Endodermal cell (in vitro differentiated cells): ENCODE results near the gene SEC31A. TPM values are rescaled to one million over a fixed set of nuclear protein-coding genes. Genes with fewer than 3 reads are reported as not detected.
"Not testable (repeated sequence)": the region's sequence is repeated elsewhere in the genome, so short reads cannot be mapped to it uniquely, and the experiment has no call there.

ENCODE experiments used
- DNase-seq: peaks from one replicate; pipeline ENCODE4 v3.0.0-alpha.2; 2017
- H3K27ac ChIP-seq: 2 replicates; pipeline ENCODE4 v1.5.1; 2013; ENCODE audit warnings: mild to moderate bottlenecking, low read depth, low read length, moderate library complexity
- H3K27me3 ChIP-seq: 2 replicates; pipeline ENCODE4 v1.6.1; 2013; ENCODE audit warnings: mild to moderate bottlenecking, low read length, moderate library complexity; ENCODE audit not compliant: insufficient read depth, control insufficient read depth, poor library complexity, severe bottlenecking
- H3K36me3 ChIP-seq: 2 replicates; pipeline ENCODE4 v1.7.0; 2013; ENCODE audit warnings: mild to moderate bottlenecking, low read length, moderate library complexity; ENCODE audit not compliant: control insufficient read depth, insufficient read depth
- H3K4me1 ChIP-seq: one replicate; pipeline ENCODE4 v1.7.0; 2013; ENCODE audit warnings: low read length; ENCODE audit not compliant: control insufficient read depth, insufficient read depth
- H3K4me3 ChIP-seq: 2 replicates; pipeline ENCODE4 v1.5.1; 2013; ENCODE audit warnings: mild to moderate bottlenecking, low read length, moderate library complexity
- H3K9ac ChIP-seq: 2 replicates; pipeline ENCODE4 v1.6.1; 2013; ENCODE audit warnings: mild to moderate bottlenecking, low read length, moderate library complexity; ENCODE audit not compliant: poor library complexity, severe bottlenecking; ENCODE audit errors: extremely low read depth
- H3K9me3 ChIP-seq: 2 replicates; pipeline ENCODE4 v1.6.1; 2013; ENCODE audit warnings: mild to moderate bottlenecking, low read length, moderate library complexity; ENCODE audit not compliant: control insufficient read depth
- H3K27ac Mint-ChIP-seq: 2 replicates; pipeline ENCODE4 v1.8.0; 2020; ENCODE audit warnings: mixed read lengths
- H3K27me3 Mint-ChIP-seq: 2 replicates; pipeline ENCODE4 v1.8.0; 2021; ENCODE audit warnings: mild to moderate bottlenecking, mixed read lengths; ENCODE audit not compliant: insufficient read depth
- H3K36me3 Mint-ChIP-seq: 2 replicates; pipeline ENCODE4 v1.8.0; 2020; ENCODE audit warnings: low read depth, mixed read lengths
- H3K4me1 Mint-ChIP-seq: 2 replicates; pipeline ENCODE4 v1.8.0; 2020; ENCODE audit warnings: mixed read lengths
- H3K4me3 Mint-ChIP-seq: 2 replicates; pipeline ENCODE4 v1.8.0; 2020; ENCODE audit warnings: mild to moderate bottlenecking, moderate library complexity, mixed read lengths
- H3K9me3 Mint-ChIP-seq: 2 replicates; pipeline ENCODE4 v1.8.0; 2020; ENCODE audit warnings: mild to moderate bottlenecking, mixed read lengths
- CTCF ChIP-seq: fragments of 200-600 bp; sonication (generic); conservative IDR thresholded peaks from 2 replicates; pipeline ENCODE4 v1.5.0; 2021; ENCODE audit warnings: antibody characterized with exemption, mild to moderate bottlenecking
- WGBS, 2 experiments: methylation state at CpG; one replicate each; pipeline versions ENCODE4 v1.1.5 to v1.1.7; 2013; ENCODE audit warnings: missing lambda C conversion rate in 2 of 2, mixed read lengths in 1 of 2; ENCODE audit not compliant: insufficient coverage in 1 of 2, insufficient read length in 1 of 2; 5-methylcytosine and 5-hydroxymethylcytosine counted together
- total RNA-seq, 2 donors: library from RNA; stranded (reverse); fragmentation: NEBNext Ultra II Directional in 1 of 2; extraction: Animal tissue kit (Norgen Biotek cat#: 25700) in 1 of 2; gene quantifications; 2 replicates in 1 of 2; 3 replicates in 1 of 2; pipeline ENCODE4 v1.2.1, GENCODE V29; 2021

SEC31A gene
- total RNA-seq, 2 donors from 2014 or later = 166 to 182 TPM

GRCh38 chr4:82865592-82865991 is 25.4 kb downstream of the SEC31A start:
- Histone ChIP-seq H3K4me1 (no peaks in the 10 kb centered on the region), H3K9me3 (no peaks in the 10 kb centered on the region), H3K9ac (no peak overlapping the region), H3K36me3 (peaks cover 96% of the 10 kb centered on the region), H3K4me3 (no peak overlapping the region), H3K27me3 (no peaks in the 10 kb centered on the region), H3K27ac (no peak overlapping the region)
- Mint-ChIP-seq H3K36me3 (peaks cover 77% of the 10 kb centered on the region), H3K9me3 (no peaks in the 10 kb centered on the region), H3K27me3 (no peaks in the 10 kb centered on the region), H3K4me1 (no peaks in the 10 kb centered on the region), H3K4me3 (no peak overlapping the region), H3K27ac (no peak overlapping the region)
- DNase-seq = no peak
- WGBS, 2 experiments = no CpG with 5 or more reads among the region's 1 CpG
- TF ChIP-seq CTCF = no peak

GRCh38 chr4:82864336-82864979 is 26.5 kb downstream of the SEC31A start:
- no peaks in the 10 kb centered on the region for H3K4me1 Mint-ChIP-seq
- Histone ChIP-seq H3K9me3 (no peaks in the 10 kb centered on the region), H3K4me3 (no peak overlapping the region), H3K36me3 (peaks cover 94% of the 10 kb centered on the region), H3K27me3 (no peaks in the 10 kb centered on the region), H3K4me1 (no peaks in the 10 kb centered on the region), H3K9ac (no peak overlapping the region), H3K27ac (no peak overlapping the region)
- no peaks in the 10 kb centered on the region for H3K27me3 Mint-ChIP-seq
- WGBS, 2 experiments = 89 to 94% methylated on average over 4 to 6 of the region's 6 CpGs
- H3K9me3 Mint-ChIP-seq = no peaks in the 10 kb centered on the region
- no peak for TF ChIP-seq CTCF
- no peak overlapping the region for H3K4me3 Mint-ChIP-seq
- peaks cover 68% of the 10 kb centered on the region for H3K36me3 Mint-ChIP-seq
- no peak for DNase-seq
- no peak overlapping the region for H3K27ac Mint-ChIP-seq

- peaks cover 58% of the 10 kb centered on the region for H3K36me3 Mint-ChIP-seq
- no peak overlapping the region for H3K27ac ChIP-seq
Measured at GRCh38 chr4:82861529-82861928, 29.4 kb downstream of the SEC31A start.

GRCh38 chr4:82860487-82860886 is 30.5 kb downstream of the SEC31A start:
- H3K4me3 ChIP-seq, H3K4me1 ChIP-seq, H3K9me3 ChIP-seq, H3K9ac ChIP-seq, H3K9me3 Mint-ChIP-seq, H3K4me1 Mint-ChIP-seq, H3K27ac ChIP-seq, DNase-seq, H3K27me3 ChIP-seq, H3K27me3 Mint-ChIP-seq, H3K27ac Mint-ChIP-seq, H3K4me3 Mint-ChIP-seq: not testable (repeated sequence)
- H3K36me3 ChIP-seq = peaks cover 86% of the 10 kb centered on the region
- 98 to 100% methylated on average over 1 to 2 of the region's 2 CpGs for WGBS, 2 experiments
- H3K36me3 Mint-ChIP-seq = peaks cover 58% of the 10 kb centered on the region

More at GRCh38 chr4:82861529-82861928, 29.4 kb downstream of the SEC31A start:
- no peak for DNase-seq
- no peaks in the 10 kb centered on the region for H3K9me3 ChIP-seq
- Mint-ChIP-seq H3K27me3 (no peaks in the 10 kb centered on the region), H3K27ac (no peak overlapping the region), H3K9me3 (no peaks in the 10 kb centered on the region), H3K4me1 (no peaks in the 10 kb centered on the region), H3K4me3 (no peak overlapping the region)
- no peak for TF ChIP-seq CTCF
- no peaks in the 10 kb centered on the region for H3K27me3 ChIP-seq
- no peak overlapping the region for H3K4me3 ChIP-seq
- H3K9ac ChIP-seq = no peak overlapping the region
- H3K36me3 ChIP-seq = peaks cover 88% of the 10 kb centered on the region
- H3K4me1 ChIP-seq = no peaks in the 10 kb centered on the region
